HL-60 (cell line): ENCODE results near the gene MYRIP.
"Not testable (repeated sequence)": the region's sequence is repeated elsewhere in the genome, so short reads cannot be mapped to it uniquely, and the experiment has no call there.

Experiments
- DNase-seq, 2 experiments: peaks; one replicate each; pipeline ENCODE4 v3.0.0-alpha.2; 2010 to 2020; ENCODE audit warnings: low read depth in 1 of 2, low spot score in 1 of 2
- H3K27ac ChIP-seq: fragments of 250-450 bp; sonication (Bioruptor Pico); replicated peaks from 2 replicates; pipeline ENCODE4 v1.5.1; 2020; ENCODE audit warnings: mild to moderate bottlenecking, moderate library complexity
- H3K27me3 ChIP-seq: fragments of 250-450 bp; sonication (Bioruptor Pico); 2 replicates; pipeline ENCODE4 v1.5.1; 2021; ENCODE audit warnings: mild to moderate bottlenecking, moderate library complexity; ENCODE audit not compliant: insufficient read depth, poor library complexity, severe bottlenecking
- H3K4me3 ChIP-seq: replicated peaks from 2 replicates; pipeline ENCODE4 v1.5.1; 2011; ENCODE audit warnings: mild to moderate bottlenecking, control low read depth, low read length; ENCODE audit not compliant: insufficient read depth
- GABPA ChIP-seq: IDR thresholded peaks from 2 replicates; pipeline ENCODE4 v1.6.1; 2012; ENCODE audit warnings: low read depth
- POLR2AphosphoS5 ChIP-seq: IDR thresholded peaks from 2 replicates; pipeline ENCODE4 v1.6.1; 2012; ENCODE audit warnings: low read depth
- REST ChIP-seq: IDR thresholded peaks from 2 replicates; pipeline ENCODE4 v1.6.1; 2012; ENCODE audit warnings: low read depth; ENCODE audit not compliant: insufficient replicate concordance
- SPI1 ChIP-seq: IDR thresholded peaks from 2 replicates; pipeline ENCODE4 v1.6.1; 2012; ENCODE audit warnings: low read depth, mild to moderate bottlenecking, borderline replicate concordance
- TF ChIP-seq, protein P1 (sequence below): IDR thresholded peaks from one replicate; pipeline ENCODE4 v1.5.1; 2011; ENCODE audit warnings: low read length, control low read depth, inconsistent platforms; ENCODE audit not compliant: insufficient read depth

MYRIP gene

GRCh38 chr3:40083066-40083465 lies 273.7 kb downstream of the MYRIP start:
- TF ChIP-seq, protein P1, sequence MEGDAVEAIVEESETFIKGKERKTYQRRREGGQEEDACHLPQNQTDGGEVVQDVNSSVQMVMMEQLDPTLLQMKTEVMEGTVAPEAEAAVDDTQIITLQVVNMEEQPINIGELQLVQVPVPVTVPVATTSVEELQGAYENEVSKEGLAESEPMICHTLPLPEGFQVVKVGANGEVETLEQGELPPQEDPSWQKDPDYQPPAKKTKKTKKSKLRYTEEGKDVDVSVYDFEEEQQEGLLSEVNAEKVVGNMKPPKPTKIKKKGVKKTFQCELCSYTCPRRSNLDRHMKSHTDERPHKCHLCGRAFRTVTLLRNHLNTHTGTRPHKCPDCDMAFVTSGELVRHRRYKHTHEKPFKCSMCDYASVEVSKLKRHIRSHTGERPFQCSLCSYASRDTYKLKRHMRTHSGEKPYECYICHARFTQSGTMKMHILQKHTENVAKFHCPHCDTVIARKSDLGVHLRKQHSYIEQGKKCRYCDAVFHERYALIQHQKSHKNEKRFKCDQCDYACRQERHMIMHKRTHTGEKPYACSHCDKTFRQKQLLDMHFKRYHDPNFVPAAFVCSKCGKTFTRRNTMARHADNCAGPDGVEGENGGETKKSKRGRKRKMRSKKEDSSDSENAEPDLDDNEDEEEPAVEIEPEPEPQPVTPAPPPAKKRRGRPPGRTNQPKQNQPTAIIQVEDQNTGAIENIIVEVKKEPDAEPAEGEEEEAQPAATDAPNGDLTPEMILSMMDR = no peak
- no peak for TF ChIP-seq SPI1
- no peak for TF ChIP-seq GABPA
- TF ChIP-seq POLR2AphosphoS5 = no peak
- TF ChIP-seq REST = no peak
- H3K27ac ChIP-seq = no peak overlapping the region
- H3K27me3 ChIP-seq = no peaks in the 10 kb centered on the region
- no peak overlapping the region for H3K4me3 ChIP-seq
- DNase-seq = no peak

DNA sequence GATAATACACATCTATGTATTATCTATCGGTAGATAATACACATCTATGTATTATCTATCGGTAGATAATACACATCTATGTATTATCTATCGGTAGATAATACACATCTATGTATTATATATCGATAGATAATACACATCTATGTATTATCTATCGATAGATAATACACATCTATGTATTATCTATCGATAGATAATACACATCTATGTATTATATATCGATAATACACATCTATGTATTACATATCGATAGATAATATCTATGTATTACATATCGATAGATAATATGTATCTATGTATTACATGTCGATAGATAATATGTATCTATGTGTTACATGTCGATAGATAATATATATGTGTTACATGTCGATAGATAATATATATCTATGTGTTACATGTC lies 275.0 kb downstream of the MYRIP start:
- H3K4me3 ChIP-seq, H3K27ac ChIP-seq, H3K27me3 ChIP-seq, DNase-seq: not testable (repeated sequence)

- Histone ChIP-seq H3K27me3 (no peaks in the 10 kb centered on the region), H3K27ac (no peak overlapping the region), H3K4me3 (no peak overlapping the region)
- no peak for TF ChIP-seq GABPA
- TF ChIP-seq REST = no peak
- no peak for TF ChIP-seq POLR2AphosphoS5
- TF ChIP-seq, protein P1 = no peak
- no peak for TF ChIP-seq SPI1
- DNase-seq = no peak
Measured at GRCh38 chr3:40086890-40087883, 277.8 kb downstream of the MYRIP start.

GRCh38 chr3:40088527-40089170 lies 279.2 kb downstream of the MYRIP start:
- no peak for DNase-seq
- Histone ChIP-seq H3K4me3 (no peak overlapping the region), H3K27me3 (no peaks in the 10 kb centered on the region), H3K27ac (no peak overlapping the region)
- TF ChIP-seq SPI1 = no peak
- TF ChIP-seq, protein P1 = no peak
- TF ChIP-seq REST = no peak
- TF ChIP-seq POLR2AphosphoS5 = no peak
- no peak for TF ChIP-seq GABPA
